Neural progenitor cell (in vitro differentiated cells): ENCODE measurements around the gene TRAPPC5. TPM values are rescaled to one million over a fixed set of nuclear protein-coding genes. Genes with fewer than 3 reads are reported as not detected.

Experiments used
- DNase-seq: peaks from one replicate; pipeline ENCODE4 v3.0.0-alpha.2; 2016; ENCODE audit warnings: low spot score
- H2AFZ ChIP-seq: fragments of 200-600 bp; sonication (generic); replicated peaks from 2 replicates; pipeline ENCODE4 v1.6.1; 2016; ENCODE audit warnings: antibody characterized with exemption
- H3F3A ChIP-seq: fragments of 200-600 bp; sonication (generic); 2 replicates; pipeline ENCODE4 v1.6.1; 2016; ENCODE audit warnings: antibody characterized with exemption, low read depth
- H3K27ac ChIP-seq: fragments of 200-600 bp; sonication (generic); 2 replicates; pipeline ENCODE4 v1.5.1; 2016; ENCODE audit warnings: mild to moderate bottlenecking
- H3K27me3 ChIP-seq: fragments of 200-600 bp; sonication (generic); 2 replicates; pipeline ENCODE4 v1.6.1; 2016; ENCODE audit warnings: mild to moderate bottlenecking, moderate library complexity
- H3K36me3 ChIP-seq: fragments of 200-600 bp; sonication (generic); 2 replicates; pipeline ENCODE4 v1.5.1; 2016
- H3K4me1 ChIP-seq: fragments of 200-600 bp; sonication (generic); 2 replicates; pipeline ENCODE4 v1.6.1; 2016; ENCODE audit warnings: mixed run types
- H3K4me2 ChIP-seq: fragments of 200-600 bp; sonication (generic); 2 replicates; pipeline ENCODE4 v1.6.1; 2016
- H3K4me3 ChIP-seq: fragments of 200-600 bp; sonication (generic); 2 replicates; pipeline ENCODE4 v1.5.1; 2016
- H3K79me2 ChIP-seq: fragments of 200-600 bp; sonication (generic); 2 replicates; pipeline ENCODE4 v1.6.1; 2016; ENCODE audit warnings: low read depth
- H3K9ac ChIP-seq: fragments of 200-600 bp; sonication (generic); 2 replicates; pipeline ENCODE4 v1.6.1; 2016
- H3K9me3 ChIP-seq: fragments of 200-600 bp; sonication (generic); 2 replicates; pipeline ENCODE4 v1.5.1; 2016; ENCODE audit warnings: low read depth
- H4K20me1 ChIP-seq: fragments of 200-600 bp; sonication (generic); 2 replicates; pipeline ENCODE4 v1.6.1; 2016; ENCODE audit warnings: low read depth
- H3K27ac Mint-ChIP-seq: 3 replicates; pipeline ENCODE4 v1.8.0; 2021; ENCODE audit warnings: mixed read lengths
- H3K27me3 Mint-ChIP-seq: 2 replicates; pipeline ENCODE4 v1.8.0; 2022; ENCODE audit warnings: low read depth, mild to moderate bottlenecking, inconsistent platforms, moderate library complexity, mixed read lengths; ENCODE audit not compliant: insufficient read depth
- H3K36me3 Mint-ChIP-seq: 3 replicates; pipeline ENCODE4 v1.8.0; 2021; ENCODE audit warnings: mixed read lengths
- H3K4me1 Mint-ChIP-seq: 3 replicates; pipeline ENCODE4 v1.8.0; 2021; ENCODE audit warnings: mixed read lengths
- H3K4me3 Mint-ChIP-seq: 3 replicates; pipeline ENCODE4 v1.8.0; 2021; ENCODE audit warnings: mild to moderate bottlenecking, moderate library complexity, mixed read lengths
- H3K9me3 Mint-ChIP-seq: 3 replicates; pipeline ENCODE4 v1.8.0; 2020; ENCODE audit warnings: mixed read lengths
- EZH2 ChIP-seq: fragments of 200-600 bp; sonication (generic); IDR thresholded peaks from 2 replicates; pipeline ENCODE4 v1.6.1; 2017; ENCODE audit warnings: antibody characterized with exemption, mild to moderate bottlenecking, moderate library complexity
- EZH2phosphoT487 ChIP-seq: fragments of 200-600 bp; sonication (generic); IDR thresholded peaks from 2 replicates; pipeline ENCODE4 v1.6.1; 2017; ENCODE audit warnings: antibody characterized with exemption
- total RNA-seq: library from RNA; depleted of rRNA; stranded (reverse); fragments of >200 nt; gene quantifications from 2 replicates; pipeline ENCODE4 v1.2.3, GENCODE V29; 2015; ENCODE audit warnings: low replicate concordance
- TF ChIP-seq, protein P1 (sequence below): fragments of 200-600 bp; sonication (generic); IDR thresholded peaks from 2 replicates; pipeline ENCODE4 v1.5.1; 2017; ENCODE audit warnings: antibody characterized with exemption, mild to moderate bottlenecking

The TRAPPC5 gene
- total RNA-seq, 1 donor from 2014 or later, result 24.4 TPM

DNA sequence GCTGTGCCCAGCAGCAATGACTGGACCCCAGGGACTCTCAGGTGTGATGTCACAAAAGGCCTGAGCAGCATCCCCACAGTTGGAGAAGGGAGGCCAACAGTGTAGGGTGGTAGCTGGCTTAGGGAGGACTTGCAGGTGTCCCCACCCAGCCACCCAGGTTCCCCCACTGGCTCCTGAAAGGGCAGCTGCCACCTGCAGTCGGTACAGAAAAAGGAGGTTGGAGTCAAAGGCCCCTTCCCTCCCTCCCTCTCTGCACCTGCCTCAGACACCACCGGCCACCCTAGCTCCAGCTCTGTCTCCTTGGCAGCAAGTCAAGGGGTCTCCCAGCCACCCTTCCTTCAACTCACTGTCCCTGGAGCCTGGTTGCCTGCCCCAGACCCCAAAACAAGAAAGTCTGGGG is 46.9 kb upstream of the TRAPPC5 start, which contains the start of gene PCP2:
PCP2 (minus strand) TSS at position 22 of the 400 bp plus-strand sequence. CDS start 262 bp downstream, outside the sequence.
- no peak for DNase-seq
- no peaks in the 10 kb centered on the region for H4K20me1 ChIP-seq
- H3K4me3 ChIP-seq, result no peak within 1 kb of the TSS
- no peak for TF ChIP-seq EZH2
- no peak for TF ChIP-seq EZH2phosphoT487
- TF ChIP-seq, protein P1, sequence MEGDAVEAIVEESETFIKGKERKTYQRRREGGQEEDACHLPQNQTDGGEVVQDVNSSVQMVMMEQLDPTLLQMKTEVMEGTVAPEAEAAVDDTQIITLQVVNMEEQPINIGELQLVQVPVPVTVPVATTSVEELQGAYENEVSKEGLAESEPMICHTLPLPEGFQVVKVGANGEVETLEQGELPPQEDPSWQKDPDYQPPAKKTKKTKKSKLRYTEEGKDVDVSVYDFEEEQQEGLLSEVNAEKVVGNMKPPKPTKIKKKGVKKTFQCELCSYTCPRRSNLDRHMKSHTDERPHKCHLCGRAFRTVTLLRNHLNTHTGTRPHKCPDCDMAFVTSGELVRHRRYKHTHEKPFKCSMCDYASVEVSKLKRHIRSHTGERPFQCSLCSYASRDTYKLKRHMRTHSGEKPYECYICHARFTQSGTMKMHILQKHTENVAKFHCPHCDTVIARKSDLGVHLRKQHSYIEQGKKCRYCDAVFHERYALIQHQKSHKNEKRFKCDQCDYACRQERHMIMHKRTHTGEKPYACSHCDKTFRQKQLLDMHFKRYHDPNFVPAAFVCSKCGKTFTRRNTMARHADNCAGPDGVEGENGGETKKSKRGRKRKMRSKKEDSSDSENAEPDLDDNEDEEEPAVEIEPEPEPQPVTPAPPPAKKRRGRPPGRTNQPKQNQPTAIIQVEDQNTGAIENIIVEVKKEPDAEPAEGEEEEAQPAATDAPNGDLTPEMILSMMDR, result no peak
- H3K27ac ChIP-seq, result no peak within 1 kb of the TSS
- Mint-ChIP-seq H3K4me1 (peaks cover 23% of the 10 kb centered on the region), H3K36me3 (peaks cover 6% of the 10 kb centered on the region), H3K27me3 (peaks cover 16% of the 10 kb centered on the region), H3K9me3 (no peaks in the 10 kb centered on the region), H3K4me3 (peak within 1 kb of the TSS; percentile 3), H3K27ac (peak within 1 kb of the TSS; percentile 53)
- H3K4me2 ChIP-seq, result no peak within 1 kb of the TSS
- H2AFZ ChIP-seq, result no peak within 1 kb of the TSS
- peaks cover 5% of the 10 kb centered on the region for H3K4me1 ChIP-seq
- H3K36me3 ChIP-seq, result no peaks in the 10 kb centered on the region
- H3K9me3 ChIP-seq, result no peaks in the 10 kb centered on the region
- no peak within 1 kb of the TSS for H3K9ac ChIP-seq
- H3F3A ChIP-seq, result peaks cover 12% of the 10 kb centered on the region
- H3K27me3 ChIP-seq, result peaks cover 26% of the 10 kb centered on the region
- peaks cover 32% of the 10 kb centered on the region for H3K79me2 ChIP-seq

DNA sequence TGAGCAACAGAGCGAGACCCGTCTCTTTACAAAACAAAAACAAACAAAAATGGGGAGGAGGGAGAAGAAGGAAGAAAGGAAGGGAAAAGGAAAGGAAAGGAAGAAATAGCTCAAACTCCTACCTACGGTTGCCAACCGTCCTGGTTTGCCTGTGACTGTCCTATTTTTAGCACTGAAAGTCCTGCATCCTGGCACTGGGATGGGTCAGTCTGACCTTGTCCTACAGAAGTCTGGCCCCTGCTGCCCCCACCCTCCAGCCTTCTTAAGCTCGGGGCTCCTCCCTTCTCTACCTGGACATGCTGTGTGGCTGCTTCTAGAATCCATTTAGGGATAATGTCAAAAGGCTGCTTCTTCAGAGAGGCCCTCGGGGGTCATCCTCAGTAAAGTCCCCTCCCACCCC is 45.0 kb upstream of the TRAPPC5 start:
- H3K9me3 ChIP-seq, result no peaks in the 10 kb centered on the region
- H3K4me3 ChIP-seq, result no peak overlapping the region
- TF ChIP-seq EZH2phosphoT487 (no peak), EZH2 (no peak)
- TF ChIP-seq, protein P1, result no peak
- H3K27ac Mint-ChIP-seq, result no peak overlapping the region
- peaks cover 1% of the 10 kb centered on the region for H3K4me1 ChIP-seq
- peaks cover 15% of the 10 kb centered on the region for H3K79me2 ChIP-seq
- no peak overlapping the region for H3K27ac ChIP-seq
- no peaks in the 10 kb centered on the region for H3K9me3 Mint-ChIP-seq
- no peak overlapping the region for H2AFZ ChIP-seq
- H3F3A ChIP-seq, result peaks cover 22% of the 10 kb centered on the region
- no peak overlapping the region for H3K4me2 ChIP-seq
- peaks cover 23% of the 10 kb centered on the region for H3K27me3 Mint-ChIP-seq
- no peaks in the 10 kb centered on the region for H4K20me1 ChIP-seq
- no peak overlapping the region for H3K9ac ChIP-seq
- peaks cover 4% of the 10 kb centered on the region for H3K4me1 Mint-ChIP-seq
- H3K36me3 Mint-ChIP-seq, result no peaks in the 10 kb centered on the region
- peaks cover 26% of the 10 kb centered on the region for H3K27me3 ChIP-seq
- no peaks in the 10 kb centered on the region for H3K36me3 ChIP-seq
- DNase-seq, result no peak
- peak overlapping the region; percentile 42 for H3K4me3 Mint-ChIP-seq

DNA sequence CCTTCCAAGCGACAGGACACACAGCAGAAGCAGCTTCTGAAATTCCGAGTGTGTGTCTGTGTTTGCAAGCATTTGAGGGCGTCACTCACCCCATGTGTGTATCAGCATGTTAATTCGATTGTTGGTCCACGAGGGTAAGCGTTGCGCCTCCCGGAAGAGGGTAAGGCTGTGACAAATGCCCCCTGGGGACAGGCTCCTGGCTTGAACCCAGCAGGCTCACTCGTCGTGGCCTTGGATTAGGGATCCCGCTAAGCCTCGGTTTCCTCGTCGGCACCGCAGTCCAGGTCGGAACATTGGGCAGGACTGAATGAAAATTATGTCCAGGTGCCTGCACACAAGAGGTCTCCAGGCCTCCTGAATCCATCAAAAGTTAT is 44.3 kb upstream of the TRAPPC5 start:
- H3K27ac ChIP-seq, result no peak overlapping the region
- H4K20me1 ChIP-seq, result no peaks in the 10 kb centered on the region
- no peak for DNase-seq
- no peaks in the 10 kb centered on the region for H3K4me1 Mint-ChIP-seq
- peak overlapping the region; percentile 63 for H3K4me3 ChIP-seq
- H3K4me2 ChIP-seq, result peak overlapping the region; percentile 84
- H3F3A ChIP-seq, result peaks cover 22% of the 10 kb centered on the region
- peak overlapping the region; percentile 42 for H3K4me3 Mint-ChIP-seq
- H3K9me3 ChIP-seq, result no peaks in the 10 kb centered on the region
- H3K36me3 ChIP-seq, result no peaks in the 10 kb centered on the region
- H2AFZ ChIP-seq, result peak overlapping the region; percentile 60
- no peaks in the 10 kb centered on the region for H3K9me3 Mint-ChIP-seq
- no peaks in the 10 kb centered on the region for H3K36me3 Mint-ChIP-seq
- H3K79me2 ChIP-seq, result peaks cover 9% of the 10 kb centered on the region
- H3K4me1 ChIP-seq, result no peaks in the 10 kb centered on the region
- peaks cover 26% of the 10 kb centered on the region for H3K27me3 ChIP-seq
- H3K27ac Mint-ChIP-seq, result no peak overlapping the region
- no peak for TF ChIP-seq EZH2
- TF ChIP-seq, protein P1, result no peak
- no peak for TF ChIP-seq EZH2phosphoT487
- no peak overlapping the region for H3K9ac ChIP-seq
- H3K27me3 Mint-ChIP-seq, result peaks cover 22% of the 10 kb centered on the region
